ENCODE results near the gene SEMA4B. TPM values are rescaled to one million over a fixed set of nuclear protein-coding genes. Genes with fewer than 3 reads are reported as not detected.
"Not testable (repeated sequence)": the region's sequence is repeated elsewhere in the genome, so short reads cannot be mapped to it uniquely, and the experiment has no call there.

SEMA4B gene
- total and polyA plus RNA-seq, 2 donors from 2014 or later: 28.7 to 190 TPM

GRCh38 chr15:90268415-90268814 lies 67.3 kb downstream of the SEMA4B start:
- intact Hi-C loops (cut with DNase I): no loop called here
- H3K4me3 ChIP-seq (ENCODE audit: low read length in 3 of 3): peak overlapping the region in 1 of 3 donors; percentile 18
- no peaks in the 10 kb centered on the region for H3K9me3 ChIP-seq (ENCODE audit: control insufficient read depth in 2 of 3, insufficient read depth in 1 of 3, low read length in 3 of 3)
- no peak for FAIRE-seq
- TF ChIP-seq CTCF (IDR thresholded peaks at IDR 0.05; ENCODE audit: borderline replicate concordance, extremely low read depth, insufficient read depth): no peak
- peaks cover 0 to 22% (median 17%) of the 10 kb centered on the region in 3 donors for H3K4me1 ChIP-seq (ENCODE audit: control insufficient read depth in 2 of 3, insufficient read depth in 2 of 3, low read depth in 1 of 3, low read length in 3 of 3)
- no peak for DNase-seq
- H3K9ac ChIP-seq (ENCODE audit: low read length in 3 of 3): no peak overlapping the region
- no peaks in the 10 kb centered on the region for H3K27me3 ChIP-seq (ENCODE audit: control insufficient read depth, insufficient read depth, low read length)
- no peak overlapping the region for H3K27ac ChIP-seq (ENCODE audit: low read depth in 2 of 2, low read length in 2 of 2)
- H3K36me3 ChIP-seq (ENCODE audit: control insufficient read depth in 2 of 3, insufficient read depth in 3 of 3, low read length in 3 of 3): peaks cover 2 to 22% (median 9%) of the 10 kb centered on the region in 3 donors

- intact Hi-C loops (cut with DNase I): no loop called here
- no peak overlapping the region for H3K4me3 ChIP-seq (ENCODE audit: low read length in 3 of 3)
- H3K9me3 ChIP-seq (ENCODE audit: control insufficient read depth in 2 of 3, insufficient read depth in 1 of 3, low read length in 3 of 3): no peaks in the 10 kb centered on the region
- no peak overlapping the region for H3K27ac ChIP-seq (ENCODE audit: low read depth in 2 of 2, low read length in 2 of 2)
- TF ChIP-seq CTCF (IDR thresholded peaks at IDR 0.05; ENCODE audit: borderline replicate concordance, extremely low read depth, insufficient read depth): no peak
- DNase-seq (no peak), FAIRE-seq (no peak)
- H3K9ac ChIP-seq (ENCODE audit: low read length in 3 of 3): no peak overlapping the region
- no peaks in the 10 kb centered on the region for H3K27me3 ChIP-seq (ENCODE audit: control insufficient read depth, insufficient read depth, low read length)
- H3K36me3 ChIP-seq (ENCODE audit: control insufficient read depth in 2 of 3, insufficient read depth in 3 of 3, low read length in 3 of 3): peaks cover 2 to 25% (median 9%) of the 10 kb centered on the region in 3 donors
- H3K4me1 ChIP-seq (ENCODE audit: control insufficient read depth in 2 of 3, insufficient read depth in 2 of 3, low read depth in 1 of 3, low read length in 3 of 3): peaks cover 0 to 15% (median 6%) of the 10 kb centered on the region in 3 donors
Measured at GRCh38 chr15:90270502-90271150, 69.5 kb downstream of the SEMA4B start.

GRCh38 chr15:90271459-90272166 lies 70.5 kb downstream of the SEMA4B start:
- DNase-seq (no peak), FAIRE-seq (no peak)
- no peaks in the 10 kb centered on the region for H3K27me3 ChIP-seq (ENCODE audit: control insufficient read depth, insufficient read depth, low read length)
- H3K9me3 ChIP-seq (ENCODE audit: control insufficient read depth in 2 of 3, insufficient read depth in 1 of 3, low read length in 3 of 3): no peaks in the 10 kb centered on the region
- H3K4me3 ChIP-seq (ENCODE audit: low read length in 3 of 3): no peak overlapping the region
- H3K36me3 ChIP-seq (ENCODE audit: control insufficient read depth in 2 of 3, insufficient read depth in 3 of 3, low read length in 3 of 3): peaks cover 2 to 25% (median 9%) of the 10 kb centered on the region in 3 donors
- no peak overlapping the region for H3K27ac ChIP-seq (ENCODE audit: low read depth in 2 of 2, low read length in 2 of 2)
- TF ChIP-seq CTCF (IDR thresholded peaks at IDR 0.05; ENCODE audit: borderline replicate concordance, extremely low read depth, insufficient read depth): no peak
- intact Hi-C loops (cut with DNase I): no loop called here
- peaks cover 0 to 15% (median 6%) of the 10 kb centered on the region in 3 donors for H3K4me1 ChIP-seq (ENCODE audit: control insufficient read depth in 2 of 3, insufficient read depth in 2 of 3, low read depth in 1 of 3, low read length in 3 of 3)
- H3K9ac ChIP-seq (ENCODE audit: low read length in 3 of 3): no peak overlapping the region

GRCh38 chr15:90278467-90278866 lies 77.3 kb downstream of the SEMA4B start:
- H3K4me1 ChIP-seq (ENCODE audit: control insufficient read depth in 2 of 3, insufficient read depth in 2 of 3, low read depth in 1 of 3, low read length in 3 of 3); H3K4me3 ChIP-seq (ENCODE audit: low read length in 3 of 3); H3K27ac ChIP-seq (ENCODE audit: low read depth in 2 of 2, low read length in 2 of 2); intact Hi-C loops (cut with DNase I); H3K27me3 ChIP-seq (ENCODE audit: control insufficient read depth, insufficient read depth, low read length); DNase-seq; H3K36me3 ChIP-seq (ENCODE audit: control insufficient read depth in 2 of 3, insufficient read depth in 3 of 3, low read length in 3 of 3); H3K9me3 ChIP-seq (ENCODE audit: control insufficient read depth in 2 of 3, insufficient read depth in 1 of 3, low read length in 3 of 3); FAIRE-seq; H3K9ac ChIP-seq (ENCODE audit: low read length in 3 of 3): not testable (repeated sequence)
